ENCODE data around the gene ACOX3. TPM values are rescaled to one million over a fixed set of nuclear protein-coding genes. Genes with fewer than 3 reads are reported as not detected.
A peak's percentile ranks its signal among the peaks of the same experiment; 100 is the strongest.
"Not testable (repeated sequence)": the region's sequence is repeated elsewhere in the genome, so short reads cannot be mapped to it uniquely, and the experiment has no call there.

The ACOX3 gene
- total RNA-seq, 1 donor from 2014 or later = 74.5 TPM

DNA sequence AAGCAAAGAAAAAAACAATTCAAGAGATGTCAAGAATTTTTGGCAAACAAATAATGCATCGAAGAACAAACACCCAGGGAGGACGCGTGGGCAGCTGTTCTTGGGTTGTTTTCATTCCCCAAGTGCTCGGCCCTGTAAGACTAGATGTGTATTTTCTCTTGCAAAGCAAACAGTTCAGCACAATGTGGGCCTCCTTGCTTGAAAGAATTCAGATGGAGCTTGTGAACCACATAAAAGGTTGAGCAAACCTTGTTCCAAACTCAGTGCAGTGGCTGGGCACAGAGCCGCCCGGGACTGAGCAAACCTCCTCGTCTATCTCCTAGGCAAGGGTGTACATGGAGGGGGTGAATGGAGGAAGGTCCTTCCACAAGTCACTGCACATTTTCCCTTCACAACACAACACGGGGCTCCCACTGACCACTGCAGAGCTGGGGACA lies 88.6 kb downstream of the ACOX3 start:
- no peaks in the 10 kb centered on the region for H3K27me3 ChIP-seq
- peak in 1 of 2 donors; percentile 62 for DNase-seq (ENCODE audit: low spot score in 2 of 2)
- H3K27ac ChIP-seq = peak overlapping the region; percentile 34 to 53
- H3K9me3 ChIP-seq = no peaks in the 10 kb centered on the region
- intact Hi-C loops (cut with DNase I) = no loop called here
- H3K4me1 ChIP-seq = peaks cover under 1 to 12% of the 10 kb centered on the region in 2 donors
- H3K36me3 ChIP-seq = no peaks in the 10 kb centered on the region
- TF ChIP-seq, protein P1, sequence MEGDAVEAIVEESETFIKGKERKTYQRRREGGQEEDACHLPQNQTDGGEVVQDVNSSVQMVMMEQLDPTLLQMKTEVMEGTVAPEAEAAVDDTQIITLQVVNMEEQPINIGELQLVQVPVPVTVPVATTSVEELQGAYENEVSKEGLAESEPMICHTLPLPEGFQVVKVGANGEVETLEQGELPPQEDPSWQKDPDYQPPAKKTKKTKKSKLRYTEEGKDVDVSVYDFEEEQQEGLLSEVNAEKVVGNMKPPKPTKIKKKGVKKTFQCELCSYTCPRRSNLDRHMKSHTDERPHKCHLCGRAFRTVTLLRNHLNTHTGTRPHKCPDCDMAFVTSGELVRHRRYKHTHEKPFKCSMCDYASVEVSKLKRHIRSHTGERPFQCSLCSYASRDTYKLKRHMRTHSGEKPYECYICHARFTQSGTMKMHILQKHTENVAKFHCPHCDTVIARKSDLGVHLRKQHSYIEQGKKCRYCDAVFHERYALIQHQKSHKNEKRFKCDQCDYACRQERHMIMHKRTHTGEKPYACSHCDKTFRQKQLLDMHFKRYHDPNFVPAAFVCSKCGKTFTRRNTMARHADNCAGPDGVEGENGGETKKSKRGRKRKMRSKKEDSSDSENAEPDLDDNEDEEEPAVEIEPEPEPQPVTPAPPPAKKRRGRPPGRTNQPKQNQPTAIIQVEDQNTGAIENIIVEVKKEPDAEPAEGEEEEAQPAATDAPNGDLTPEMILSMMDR (IDR thresholded peaks at IDR 0.05) = no peak
- no peak overlapping the region for H3K4me3 ChIP-seq

DNA sequence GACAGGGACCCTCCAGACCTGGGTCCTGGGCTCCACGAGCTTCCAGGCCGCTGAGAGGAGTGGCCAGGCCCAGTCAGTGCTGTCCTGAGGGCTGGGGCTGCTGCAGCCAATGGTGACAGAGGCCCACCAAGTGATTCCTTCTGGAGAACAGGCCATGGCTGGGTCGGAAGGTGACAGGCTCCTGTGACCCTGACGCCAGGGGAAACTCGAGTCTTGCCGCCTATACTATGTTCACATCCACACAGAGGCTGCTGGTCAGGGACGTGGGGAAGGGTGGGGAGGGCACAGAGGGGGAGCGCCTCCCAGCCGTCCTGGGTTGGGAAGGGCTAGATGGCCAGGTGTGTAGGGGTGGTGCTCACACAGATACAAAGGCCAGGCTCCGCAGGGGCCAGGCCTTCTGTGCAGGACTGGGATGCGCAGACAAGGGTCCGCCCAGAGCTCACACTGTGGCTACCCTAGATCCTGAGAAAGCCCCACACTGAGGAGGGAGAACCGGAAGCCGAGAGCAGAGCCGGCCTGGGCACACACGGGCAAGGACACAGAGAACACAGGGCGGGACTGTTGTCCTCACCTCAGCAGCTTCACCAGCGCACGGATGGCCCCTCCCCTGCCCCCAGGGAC lies 89.6 kb downstream of the ACOX3 start:
- Histone ChIP-seq H3K36me3 (no peaks in the 10 kb centered on the region), H3K4me3 (no peak overlapping the region), H3K27ac (peak overlapping the region; percentile 34 to 53), H3K27me3 (no peaks in the 10 kb centered on the region), H3K4me1 (peaks cover 5 to 16% of the 10 kb centered on the region in 2 donors), H3K9me3 (no peaks in the 10 kb centered on the region)
- peak in 1 of 2 donors; percentile 53 for DNase-seq (ENCODE audit: low spot score in 2 of 2)
- TF ChIP-seq, protein P1 (IDR thresholded peaks at IDR 0.05) = no peak
- intact Hi-C loops (cut with DNase I) = no loop called here

DNA sequence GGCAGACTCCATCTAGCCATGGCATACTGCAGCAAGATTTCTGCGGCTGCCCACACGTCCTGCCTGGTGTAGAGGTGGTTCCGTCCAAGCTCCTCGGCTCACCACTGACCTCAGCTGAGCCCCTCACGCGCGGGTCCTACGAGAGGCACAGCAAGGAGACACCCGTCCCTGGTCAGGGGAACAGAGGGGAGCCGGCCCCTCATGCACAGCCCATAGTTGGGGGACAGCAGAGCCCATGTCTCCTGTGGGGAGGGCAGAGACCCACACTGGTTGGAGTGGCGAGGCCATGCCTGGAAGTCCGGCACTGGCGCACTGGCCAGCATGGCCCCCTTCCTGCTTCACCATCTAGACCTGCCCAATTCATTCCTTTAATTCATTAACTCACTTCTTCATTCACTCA lies 90.2 kb downstream of the ACOX3 start:
- DNase-seq (ENCODE audit: low spot score in 2 of 2) = peak in 1 of 2 donors; percentile 41
- Histone ChIP-seq H3K27me3 (no peaks in the 10 kb centered on the region), H3K9me3 (no peaks in the 10 kb centered on the region), H3K4me3 (no peak overlapping the region), H3K4me1 (peaks cover 5 to 16% of the 10 kb centered on the region in 2 donors), H3K27ac (no peak overlapping the region), H3K36me3 (no peaks in the 10 kb centered on the region)
- TF ChIP-seq, protein P1 (IDR thresholded peaks at IDR 0.05) = no peak
- intact Hi-C loops (cut with DNase I) = no loop called here

DNA sequence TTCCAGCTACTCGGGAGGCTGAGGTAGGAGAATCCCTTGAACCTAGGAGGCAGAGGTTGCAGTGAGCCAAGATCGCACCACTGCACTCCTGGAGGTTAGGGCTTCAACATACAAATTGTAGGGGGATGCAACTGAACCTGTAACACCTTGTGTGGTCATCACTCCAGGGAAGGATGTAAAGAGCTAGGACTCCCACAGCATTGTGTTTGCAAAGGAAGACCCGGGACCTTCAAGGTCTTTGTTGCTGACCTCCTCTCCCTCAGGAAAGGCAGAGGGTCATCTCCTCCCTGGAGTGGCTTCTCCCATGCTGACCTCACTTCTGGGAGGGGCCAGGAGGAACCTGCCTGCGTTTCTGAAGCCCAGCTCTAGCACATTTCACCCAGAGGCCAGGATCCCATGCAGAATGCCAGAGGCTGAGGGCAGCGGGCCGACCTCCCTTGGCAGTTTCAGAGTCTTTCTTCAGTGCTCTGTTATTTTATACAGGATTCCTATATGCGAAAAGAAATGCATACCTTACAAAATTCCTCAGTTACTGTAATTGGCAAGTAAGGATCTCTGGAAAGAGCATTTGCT lies 90.8 kb downstream of the ACOX3 start:
- Histone ChIP-seq H3K4me1 (peaks cover 5 to 16% of the 10 kb centered on the region in 2 donors), H3K9me3 (no peaks in the 10 kb centered on the region), H3K4me3 (no peak overlapping the region), H3K36me3 (no peaks in the 10 kb centered on the region), H3K27ac (no peak overlapping the region), H3K27me3 (no peaks in the 10 kb centered on the region)
- TF ChIP-seq, protein P1 (IDR thresholded peaks at IDR 0.05) = no peak
- DNase-seq (ENCODE audit: low spot score in 2 of 2) = peak in 1 of 2 donors; percentile 49
- intact Hi-C loops (cut with DNase I) = no loop called here

DNA sequence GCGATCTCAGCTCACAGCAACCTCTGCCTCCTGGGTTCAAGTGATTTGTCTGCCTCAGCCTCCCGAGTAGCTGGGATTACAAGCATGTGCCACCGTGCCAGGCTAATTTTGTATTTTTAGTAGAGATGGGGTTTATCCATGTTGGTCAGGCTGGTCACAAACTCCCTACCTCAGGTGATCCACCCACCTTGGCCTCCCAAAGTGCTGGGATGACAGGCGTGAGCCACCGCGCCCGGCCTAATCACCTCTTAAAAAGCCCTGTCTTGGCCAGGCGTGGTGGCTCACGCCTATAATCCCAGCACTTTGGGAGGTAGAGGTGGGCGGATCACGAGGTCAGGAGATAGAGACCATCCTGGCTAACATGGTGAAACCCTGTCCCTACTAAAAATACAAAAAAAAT lies 91.3 kb downstream of the ACOX3 start:
- H3K27ac ChIP-seq; H3K27me3 ChIP-seq; intact Hi-C loops (cut with DNase I); H3K36me3 ChIP-seq; H3K9me3 ChIP-seq; H3K4me3 ChIP-seq: not testable (repeated sequence)
- peak in 1 of 2 donors; percentile 54 for DNase-seq (ENCODE audit: low spot score in 2 of 2)
- peaks cover 5 to 16% of the 10 kb centered on the region in 2 donors for H3K4me1 ChIP-seq

DNA sequence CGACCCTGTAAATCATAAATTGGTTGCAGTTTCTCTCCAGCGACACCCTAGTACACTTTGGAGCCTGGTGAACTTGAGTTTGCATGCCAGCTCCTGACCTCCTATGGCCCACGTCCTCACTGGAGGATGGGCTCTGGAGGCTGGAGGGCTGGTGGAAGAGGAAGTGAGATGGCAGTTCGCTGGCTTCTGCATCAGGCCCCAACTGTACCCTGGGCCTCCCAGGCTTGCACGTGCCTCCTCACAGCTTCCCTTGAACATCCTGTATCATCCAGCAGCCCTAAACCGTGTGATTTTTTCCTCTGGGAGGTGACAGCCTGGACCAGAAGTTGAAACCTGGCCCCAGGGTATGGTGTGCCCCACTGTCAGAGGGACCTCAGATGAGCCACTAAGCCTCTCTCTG lies 92.5 kb downstream of the ACOX3 start:
- intact Hi-C loops (cut with DNase I) = no loop called here
- TF ChIP-seq, protein P1 (IDR thresholded peaks at IDR 0.05) = no peak

More for the DNA sequence above, 92.5 kb downstream of the ACOX3 start:
- Histone ChIP-seq H3K27ac (no peak overlapping the region), H3K27me3 (no peaks in the 10 kb centered on the region), H3K9me3 (no peaks in the 10 kb centered on the region), H3K4me1 (peaks cover 5 to 16% of the 10 kb centered on the region in 2 donors), H3K4me3 (no peak overlapping the region), H3K36me3 (no peaks in the 10 kb centered on the region)
- DNase-seq (ENCODE audit: low spot score in 2 of 2) = peak in 1 of 2 donors; percentile 22

Data from ascending aorta (tissue), 2 donors.